KOPT-K1 (cell line): ENCODE data around the gene WDPCP.
"Not testable (repeated sequence)": the region's sequence is repeated elsewhere in the genome, so short reads cannot be mapped to it uniquely, and the experiment has no call there.

Experiments
- H3K27ac ChIP-seq: fragments of 200-600 bp; sonication (generic); 2 replicates; pipeline ENCODE4 v1.5.1; 2016; ENCODE audit warnings: antibody characterized with exemption, mild to moderate bottlenecking, low read depth, low read length; ENCODE audit not compliant: poor library complexity, severe bottlenecking
- H3K36me3 ChIP-seq: fragments of 200-600 bp; sonication (generic); 2 replicates; pipeline ENCODE4 v1.5.1; 2017; ENCODE audit warnings: antibody characterized with exemption, mild to moderate bottlenecking, low read length, moderate library complexity; ENCODE audit not compliant: insufficient read depth
- H3K9me3 ChIP-seq: fragments of 200-600 bp; sonication (generic); 2 replicates; pipeline ENCODE4 v1.5.1; 2017; ENCODE audit warnings: antibody characterized with exemption, low read length, mild to moderate bottlenecking; ENCODE audit not compliant: insufficient read depth, poor library complexity, severe bottlenecking

Gene WDPCP

GRCh38 chr2:63588385-63589147 lies at the start of gene WDPCP, which contains the start of gene MDH1:
Gene WDPCP (minus strand): TSS chr2:63588477. CDS start chr2:63588271, 206 bp downstream.
Gene MDH1 (plus strand): TSS chr2:63588963. CDS start chr2:63589044, 81 bp downstream.
- no peaks in the 10 kb centered on the region for H3K9me3 ChIP-seq
- peaks cover 29% of the 10 kb centered on the region for H3K36me3 ChIP-seq
- H3K27ac ChIP-seq = peak within 1 kb of the TSS; percentile 88

- no peaks in the 10 kb centered on the region for H3K36me3 ChIP-seq
- peaks cover 41% of the 10 kb centered on the region for H3K9me3 ChIP-seq
- no peak overlapping the region for H3K27ac ChIP-seq
Measured at GRCh38 chr2:63632382-63632781, 44.1 kb upstream of the WDPCP start.

GRCh38 chr2:63631501-63631900 lies 43.2 kb upstream of the WDPCP start:
- no peak overlapping the region for H3K27ac ChIP-seq
- peaks cover 38% of the 10 kb centered on the region for H3K9me3 ChIP-seq
- H3K36me3 ChIP-seq = no peaks in the 10 kb centered on the region

- Histone ChIP-seq H3K36me3 (no peaks in the 10 kb centered on the region), H3K27ac (no peak overlapping the region), H3K9me3 (peaks cover 17% of the 10 kb centered on the region)
Measured at GRCh38 chr2:63628403-63628942, 40.2 kb upstream of the WDPCP start.

- peaks cover 14% of the 10 kb centered on the region for H3K9me3 ChIP-seq
- no peak overlapping the region for H3K27ac ChIP-seq
- no peaks in the 10 kb centered on the region for H3K36me3 ChIP-seq
Measured at GRCh38 chr2:63627866-63628265, 39.6 kb upstream of the WDPCP start.

GRCh38 chr2:63623763-63624162 lies 35.5 kb upstream of the WDPCP start:
- not testable (repeated sequence) for H3K36me3 ChIP-seq, H3K27ac ChIP-seq, H3K9me3 ChIP-seq

- no peaks in the 10 kb centered on the region for H3K9me3 ChIP-seq
- H3K27ac ChIP-seq = no peak overlapping the region
Measured at GRCh38 chr2:63622751-63623150, 34.5 kb upstream of the WDPCP start.

GRCh38 chr2:63619328-63619727 lies 31.1 kb upstream of the WDPCP start:
- Histone ChIP-seq H3K27ac (no peak overlapping the region), H3K9me3 (no peaks in the 10 kb centered on the region), H3K36me3 (no peaks in the 10 kb centered on the region)

More at GRCh38 chr2:63622751-63623150, 34.5 kb upstream of the WDPCP start:
- no peaks in the 10 kb centered on the region for H3K36me3 ChIP-seq

GRCh38 chr2:63617366-63617765 lies 29.1 kb upstream of the WDPCP start:
- Histone ChIP-seq H3K9me3 (no peaks in the 10 kb centered on the region), H3K36me3 (no peaks in the 10 kb centered on the region), H3K27ac (no peak overlapping the region)

GRCh38 chr2:63614983-63615945 lies 27.0 kb upstream of the WDPCP start:
- Histone ChIP-seq H3K27ac (no peak overlapping the region), H3K36me3 (no peaks in the 10 kb centered on the region), H3K9me3 (no peaks in the 10 kb centered on the region)

- H3K9me3 ChIP-seq = no peaks in the 10 kb centered on the region
- no peaks in the 10 kb centered on the region for H3K36me3 ChIP-seq
- no peak overlapping the region for H3K27ac ChIP-seq
Measured at GRCh38 chr2:63614448-63614968, 26.2 kb upstream of the WDPCP start.

- Histone ChIP-seq H3K36me3 (0 out of 2 replicates have a peak, but pooled peaks cover under 1% of the 10 kb centered on the region), H3K27ac (no peak overlapping the region), H3K9me3 (no peaks in the 10 kb centered on the region)
Measured at GRCh38 chr2:63613391-63613901, 25.2 kb upstream of the WDPCP start.

- Histone ChIP-seq H3K9me3 (no peaks in the 10 kb centered on the region), H3K27ac (no peak overlapping the region)
Measured at GRCh38 chr2:63610525-63610924, 22.2 kb upstream of the WDPCP start.

GRCh38 chr2:63608865-63609264 lies 20.6 kb upstream of the WDPCP start:
- not testable (repeated sequence) for H3K9me3 ChIP-seq, H3K27ac ChIP-seq
- H3K36me3 ChIP-seq = peaks cover 46% of the 10 kb centered on the region

More at GRCh38 chr2:63610525-63610924, 22.2 kb upstream of the WDPCP start:
- peaks cover 30% of the 10 kb centered on the region for H3K36me3 ChIP-seq
